K562 (cell line): ENCODE results near the gene CACNA1S.

Source experiments
- EGR1 ChIP-seq: fragments of 450-650 bp; conservative IDR thresholded peaks from 2 replicates; pipeline ENCODE4 v1.6.1; 2017; ENCODE audit warnings: mild to moderate bottlenecking
- FIP1L1 ChIP-seq: fragments of 200-400 bp; formaldehyde crosslinking; IDR thresholded peaks from 2 replicates; pipeline ENCODE4 v1.6.1; 2018; ENCODE audit warnings: mild to moderate bottlenecking, low read depth, low read length; ENCODE audit not compliant: poor library complexity, severe bottlenecking
- HNRNPK ChIP-seq: fragments of 200-400 bp; formaldehyde crosslinking; IDR thresholded peaks from one replicate; pipeline ENCODE4 v1.6.1; 2018; ENCODE audit warnings: mild to moderate bottlenecking, low read depth, low read length; ENCODE audit not compliant: poor library complexity, severe bottlenecking
- JUND ChIP-seq, 2 experiments: IDR thresholded peaks; 2 replicates in 1 of 2; 3 replicates in 1 of 2; pipeline ENCODE4 v1.6.1; 2011; ENCODE audit warnings: borderline replicate concordance in 2 of 2, low read depth in 2 of 2, low read length in 2 of 2, improper control_type of control experiment in 1 of 2, missing biosample characterization in 1 of 2, missing genetic modification characterization in 1 of 2, missing genetic modification reagents in 1 of 2
- RAD21 ChIP-seq, 2 experiments: fragments of 250-450 bp in 1 of 2; fragments of 450-650 bp in 1 of 2; sonication (Bioruptor Pico) in 1 of 2; formaldehyde crosslinking in 1 of 2; IDR thresholded peaks in 1 of 2; conservative IDR thresholded peaks in 1 of 2; 2 replicates each; pipeline versions ENCODE4 v1.4.0 to v1.8.0; 2020 to 2022; ENCODE audit warnings: mild to moderate bottlenecking in 2 of 2, moderate library complexity in 1 of 2
- SIN3A ChIP-seq, 2 experiments: fragments of 150-350 bp in 1 of 2; IDR thresholded peaks; 2 replicates each; pipeline ENCODE4 v1.6.1; 2011 to 2016; ENCODE audit warnings: borderline replicate concordance in 2 of 2, low read depth in 2 of 2, low read length in 2 of 2, mild to moderate bottlenecking in 2 of 2, moderate library complexity in 2 of 2; ENCODE audit not compliant: control insufficient read depth in 1 of 2
- TAF1 ChIP-seq: IDR thresholded peaks from 2 replicates; pipeline ENCODE4 v1.6.1; 2011; ENCODE audit warnings: mild to moderate bottlenecking, low read length, moderate library complexity; ENCODE audit not compliant: insufficient read depth, control insufficient read depth, severe bottlenecking; ENCODE audit errors: extremely low read depth
- ZFP36 ChIP-seq: fragments of 150-350 bp; IDR thresholded peaks from 2 replicates; pipeline ENCODE4 v1.6.1; 2018; ENCODE audit warnings: low read length, low read depth; ENCODE audit not compliant: partially characterized antibody
- ZNF274 ChIP-seq: IDR thresholded peaks from 2 replicates; pipeline ENCODE4 v1.6.1; 2011; ENCODE audit warnings: low read depth, mild to moderate bottlenecking, low read length, moderate library complexity, borderline replicate concordance
- ZNF696 ChIP-seq: fragments of 250-450 bp; sonication (Bioruptor Pico); conservative IDR thresholded peaks from 2 replicates; pipeline ENCODE4 v1.4.0; 2020; ENCODE audit warnings: mild to moderate bottlenecking, moderate library complexity
- TF ChIP-seq, protein P1 (sequence below): fragments of 250-450 bp; sonication (Bioruptor Pico); IDR thresholded peaks from 2 replicates; pipeline ENCODE4 v1.5.0; 2021
- TF ChIP-seq, protein P2 (sequence below), 3 experiments: IDR thresholded peaks in 2 of 3; conservative IDR thresholded peaks in 1 of 3; 2 replicates each; pipeline ENCODE4 v1.5.1; 2011 to 2012; ENCODE audit warnings: low read length in 3 of 3, mild to moderate bottlenecking in 3 of 3, control low read depth in 2 of 3, improper control_type of control experiment in 1 of 3, inconsistent platforms in 1 of 3, low read depth in 1 of 3, mixed read lengths in 1 of 3, moderate library complexity in 1 of 3; ENCODE audit not compliant: insufficient read depth in 2 of 3
- TF ChIP-seq, protein P3 (sequence below): sonication (generic); formaldehyde crosslinking; IDR thresholded peaks from 2 replicates; pipeline ENCODE4 v1.8.0; 2023; ENCODE audit warnings: mild to moderate bottlenecking, missing genetic modification reagents
- TF ChIP-seq, protein P4 (sequence below): sonication (generic); formaldehyde crosslinking; IDR thresholded peaks from 2 replicates; pipeline ENCODE4 v1.8.0; 2023; ENCODE audit warnings: missing genetic modification reagents, mild to moderate bottlenecking, borderline replicate concordance

DNA sequence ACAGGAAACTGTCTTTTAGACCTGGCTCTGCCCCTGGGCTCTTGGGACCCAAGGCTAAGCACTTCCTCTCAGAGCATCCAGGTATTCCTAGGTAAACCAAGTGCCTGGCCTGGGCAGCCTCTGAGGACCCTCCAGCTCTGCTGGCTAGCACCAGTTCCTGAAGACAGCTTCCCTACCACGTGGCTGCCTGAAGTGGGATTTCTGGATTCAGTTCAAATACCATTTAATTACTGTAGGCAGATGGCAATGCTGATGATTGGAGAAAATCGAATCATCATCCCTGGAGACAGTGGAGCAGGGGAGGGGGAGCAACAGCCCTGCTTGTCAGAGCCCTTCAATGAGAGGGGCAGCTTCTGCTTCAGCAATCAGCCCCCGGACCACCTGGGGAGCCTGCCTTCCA, 100.6 kb downstream of the CACNA1S start:
- no peak for TF ChIP-seq ZNF696 (CRISPR knock-in tag)
- TF ChIP-seq, protein P1, sequence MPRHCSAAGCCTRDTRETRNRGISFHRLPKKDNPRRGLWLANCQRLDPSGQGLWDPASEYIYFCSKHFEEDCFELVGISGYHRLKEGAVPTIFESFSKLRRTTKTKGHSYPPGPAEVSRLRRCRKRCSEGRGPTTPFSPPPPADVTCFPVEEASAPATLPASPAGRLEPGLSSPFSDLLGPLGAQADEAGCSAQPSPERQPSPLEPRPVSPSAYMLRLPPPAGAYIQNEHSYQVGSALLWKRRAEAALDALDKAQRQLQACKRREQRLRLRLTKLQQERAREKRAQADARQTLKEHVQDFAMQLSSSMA, result no peak
- TF ChIP-seq HNRNPK, result no peak
- no peak for TF ChIP-seq EGR1
- no peak for TF ChIP-seq RAD21 (CRISPR knock-in tag; conservative IDR thresholded peaks at IDR 0.05 in 1 of 2, IDR thresholded peaks at IDR 0.05 in 1 of 2)
- no peak for TF ChIP-seq ZNF274
- TF ChIP-seq, protein P2, sequence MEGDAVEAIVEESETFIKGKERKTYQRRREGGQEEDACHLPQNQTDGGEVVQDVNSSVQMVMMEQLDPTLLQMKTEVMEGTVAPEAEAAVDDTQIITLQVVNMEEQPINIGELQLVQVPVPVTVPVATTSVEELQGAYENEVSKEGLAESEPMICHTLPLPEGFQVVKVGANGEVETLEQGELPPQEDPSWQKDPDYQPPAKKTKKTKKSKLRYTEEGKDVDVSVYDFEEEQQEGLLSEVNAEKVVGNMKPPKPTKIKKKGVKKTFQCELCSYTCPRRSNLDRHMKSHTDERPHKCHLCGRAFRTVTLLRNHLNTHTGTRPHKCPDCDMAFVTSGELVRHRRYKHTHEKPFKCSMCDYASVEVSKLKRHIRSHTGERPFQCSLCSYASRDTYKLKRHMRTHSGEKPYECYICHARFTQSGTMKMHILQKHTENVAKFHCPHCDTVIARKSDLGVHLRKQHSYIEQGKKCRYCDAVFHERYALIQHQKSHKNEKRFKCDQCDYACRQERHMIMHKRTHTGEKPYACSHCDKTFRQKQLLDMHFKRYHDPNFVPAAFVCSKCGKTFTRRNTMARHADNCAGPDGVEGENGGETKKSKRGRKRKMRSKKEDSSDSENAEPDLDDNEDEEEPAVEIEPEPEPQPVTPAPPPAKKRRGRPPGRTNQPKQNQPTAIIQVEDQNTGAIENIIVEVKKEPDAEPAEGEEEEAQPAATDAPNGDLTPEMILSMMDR (IDR thresholded peaks at IDR 0.05 in 2 of 3, conservative IDR thresholded peaks at IDR 0.05 in 1 of 3; ENCODE audit: insufficient read depth in 2 of 3, low read depth in 1 of 3, low read length in 3 of 3), result no peak
- TF ChIP-seq FIP1L1, result no peak
- TF ChIP-seq SIN3A (IDR thresholded peaks at IDR 0.05; ENCODE audit: borderline replicate concordance in 2 of 2, control insufficient read depth in 1 of 2, low read depth in 2 of 2, low read length in 2 of 2), result no peak
- TF ChIP-seq, protein P3, sequence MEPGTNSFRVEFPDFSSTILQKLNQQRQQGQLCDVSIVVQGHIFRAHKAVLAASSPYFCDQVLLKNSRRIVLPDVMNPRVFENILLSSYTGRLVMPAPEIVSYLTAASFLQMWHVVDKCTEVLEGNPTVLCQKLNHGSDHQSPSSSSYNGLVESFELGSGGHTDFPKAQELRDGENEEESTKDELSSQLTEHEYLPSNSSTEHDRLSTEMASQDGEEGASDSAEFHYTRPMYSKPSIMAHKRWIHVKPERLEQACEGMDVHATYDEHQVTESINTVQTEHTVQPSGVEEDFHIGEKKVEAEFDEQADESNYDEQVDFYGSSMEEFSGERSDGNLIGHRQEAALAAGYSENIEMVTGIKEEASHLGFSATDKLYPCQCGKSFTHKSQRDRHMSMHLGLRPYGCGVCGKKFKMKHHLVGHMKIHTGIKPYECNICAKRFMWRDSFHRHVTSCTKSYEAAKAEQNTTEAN, result no peak
- TF ChIP-seq JUND (IDR thresholded peaks at IDR 0.05; ENCODE audit: borderline replicate concordance, low read depth, low read length), result no peak
- no peak for TF ChIP-seq JUND (tag; IDR thresholded peaks at IDR 0.05; ENCODE audit: borderline replicate concordance, low read depth, low read length)
- no peak for TF ChIP-seq TAF1
- TF ChIP-seq ZFP36, result no peak
- TF ChIP-seq, protein P4, sequence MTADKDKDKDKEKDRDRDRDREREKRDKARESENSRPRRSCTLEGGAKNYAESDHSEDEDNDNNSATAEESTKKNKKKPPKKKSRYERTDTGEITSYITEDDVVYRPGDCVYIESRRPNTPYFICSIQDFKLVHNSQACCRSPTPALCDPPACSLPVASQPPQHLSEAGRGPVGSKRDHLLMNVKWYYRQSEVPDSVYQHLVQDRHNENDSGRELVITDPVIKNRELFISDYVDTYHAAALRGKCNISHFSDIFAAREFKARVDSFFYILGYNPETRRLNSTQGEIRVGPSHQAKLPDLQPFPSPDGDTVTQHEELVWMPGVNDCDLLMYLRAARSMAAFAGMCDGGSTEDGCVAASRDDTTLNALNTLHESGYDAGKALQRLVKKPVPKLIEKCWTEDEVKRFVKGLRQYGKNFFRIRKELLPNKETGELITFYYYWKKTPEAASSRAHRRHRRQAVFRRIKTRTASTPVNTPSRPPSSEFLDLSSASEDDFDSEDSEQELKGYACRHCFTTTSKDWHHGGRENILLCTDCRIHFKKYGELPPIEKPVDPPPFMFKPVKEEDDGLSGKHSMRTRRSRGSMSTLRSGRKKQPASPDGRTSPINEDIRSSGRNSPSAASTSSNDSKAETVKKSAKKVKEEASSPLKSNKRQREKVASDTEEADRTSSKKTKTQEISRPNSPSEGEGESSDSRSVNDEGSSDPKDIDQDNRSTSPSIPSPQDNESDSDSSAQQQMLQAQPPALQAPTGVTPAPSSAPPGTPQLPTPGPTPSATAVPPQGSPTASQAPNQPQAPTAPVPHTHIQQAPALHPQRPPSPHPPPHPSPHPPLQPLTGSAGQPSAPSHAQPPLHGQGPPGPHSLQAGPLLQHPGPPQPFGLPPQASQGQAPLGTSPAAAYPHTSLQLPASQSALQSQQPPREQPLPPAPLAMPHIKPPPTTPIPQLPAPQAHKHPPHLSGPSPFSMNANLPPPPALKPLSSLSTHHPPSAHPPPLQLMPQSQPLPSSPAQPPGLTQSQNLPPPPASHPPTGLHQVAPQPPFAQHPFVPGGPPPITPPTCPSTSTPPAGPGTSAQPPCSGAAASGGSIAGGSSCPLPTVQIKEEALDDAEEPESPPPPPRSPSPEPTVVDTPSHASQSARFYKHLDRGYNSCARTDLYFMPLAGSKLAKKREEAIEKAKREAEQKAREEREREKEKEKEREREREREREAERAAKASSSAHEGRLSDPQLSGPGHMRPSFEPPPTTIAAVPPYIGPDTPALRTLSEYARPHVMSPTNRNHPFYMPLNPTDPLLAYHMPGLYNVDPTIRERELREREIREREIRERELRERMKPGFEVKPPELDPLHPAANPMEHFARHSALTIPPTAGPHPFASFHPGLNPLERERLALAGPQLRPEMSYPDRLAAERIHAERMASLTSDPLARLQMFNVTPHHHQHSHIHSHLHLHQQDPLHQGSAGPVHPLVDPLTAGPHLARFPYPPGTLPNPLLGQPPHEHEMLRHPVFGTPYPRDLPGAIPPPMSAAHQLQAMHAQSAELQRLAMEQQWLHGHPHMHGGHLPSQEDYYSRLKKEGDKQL (CRISPR knock-in tag), result no peak
